8988T (cell line): ENCODE data around the gene PTTG1.

ENCODE experiments used
- DNase-seq: peaks from one replicate; pipeline ENCODE4 v3.0.0; 2011

Gene PTTG1

DNA sequence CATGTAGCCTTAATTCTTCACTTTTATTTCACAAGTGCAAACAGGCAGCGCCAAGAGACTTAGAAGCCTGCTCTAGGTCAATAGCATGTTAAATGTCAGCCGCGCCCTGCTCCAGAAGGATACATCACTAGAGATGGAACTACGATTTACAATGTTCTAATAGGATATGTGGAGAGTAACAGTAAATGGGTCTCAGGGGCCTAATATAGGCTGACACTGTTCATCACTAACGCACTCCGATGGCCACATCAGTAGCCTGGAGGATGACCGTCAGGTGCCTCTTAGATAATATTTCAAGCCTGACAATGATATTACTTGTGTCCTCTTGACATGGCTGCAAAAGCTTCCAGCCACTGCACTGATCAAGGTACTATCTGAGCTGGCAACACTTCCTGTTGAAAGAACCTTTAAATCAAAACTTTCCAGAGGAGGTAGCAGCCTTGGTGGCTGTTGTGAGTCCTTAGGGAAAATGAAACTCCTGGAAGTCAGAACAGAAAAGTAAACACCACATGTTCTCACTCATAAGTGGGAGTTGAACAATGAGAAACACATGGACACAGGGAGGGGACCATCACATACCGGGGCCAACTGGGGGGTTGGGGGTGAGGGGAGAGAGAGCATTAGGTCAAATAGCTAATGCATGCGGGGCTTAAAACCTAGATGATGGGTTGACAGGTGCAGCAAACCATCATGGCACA lies 35.0 kb downstream of the PTTG1 start:
- DNase-seq, result no peak

DNA sequence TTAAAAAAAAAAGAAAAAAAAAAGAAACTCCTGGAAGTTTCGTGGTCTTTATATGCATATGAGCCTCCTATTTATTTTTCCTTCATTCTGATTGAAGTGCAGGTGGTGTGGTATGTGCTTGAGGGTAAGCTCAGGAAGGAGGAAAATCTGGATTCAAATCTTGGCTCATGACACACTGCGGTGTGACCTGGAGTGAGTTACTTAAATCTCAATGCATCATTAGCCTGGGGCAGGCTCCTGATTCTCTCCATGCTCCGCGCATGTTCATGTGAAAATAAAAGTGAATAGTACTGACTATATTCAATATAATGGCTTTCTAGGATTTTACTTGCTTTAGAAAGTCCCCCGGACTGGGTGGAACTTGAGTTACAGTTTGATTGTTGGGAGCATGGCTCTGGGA lies 35.6 kb downstream of the PTTG1 start:
- no peak for DNase-seq

DNA sequence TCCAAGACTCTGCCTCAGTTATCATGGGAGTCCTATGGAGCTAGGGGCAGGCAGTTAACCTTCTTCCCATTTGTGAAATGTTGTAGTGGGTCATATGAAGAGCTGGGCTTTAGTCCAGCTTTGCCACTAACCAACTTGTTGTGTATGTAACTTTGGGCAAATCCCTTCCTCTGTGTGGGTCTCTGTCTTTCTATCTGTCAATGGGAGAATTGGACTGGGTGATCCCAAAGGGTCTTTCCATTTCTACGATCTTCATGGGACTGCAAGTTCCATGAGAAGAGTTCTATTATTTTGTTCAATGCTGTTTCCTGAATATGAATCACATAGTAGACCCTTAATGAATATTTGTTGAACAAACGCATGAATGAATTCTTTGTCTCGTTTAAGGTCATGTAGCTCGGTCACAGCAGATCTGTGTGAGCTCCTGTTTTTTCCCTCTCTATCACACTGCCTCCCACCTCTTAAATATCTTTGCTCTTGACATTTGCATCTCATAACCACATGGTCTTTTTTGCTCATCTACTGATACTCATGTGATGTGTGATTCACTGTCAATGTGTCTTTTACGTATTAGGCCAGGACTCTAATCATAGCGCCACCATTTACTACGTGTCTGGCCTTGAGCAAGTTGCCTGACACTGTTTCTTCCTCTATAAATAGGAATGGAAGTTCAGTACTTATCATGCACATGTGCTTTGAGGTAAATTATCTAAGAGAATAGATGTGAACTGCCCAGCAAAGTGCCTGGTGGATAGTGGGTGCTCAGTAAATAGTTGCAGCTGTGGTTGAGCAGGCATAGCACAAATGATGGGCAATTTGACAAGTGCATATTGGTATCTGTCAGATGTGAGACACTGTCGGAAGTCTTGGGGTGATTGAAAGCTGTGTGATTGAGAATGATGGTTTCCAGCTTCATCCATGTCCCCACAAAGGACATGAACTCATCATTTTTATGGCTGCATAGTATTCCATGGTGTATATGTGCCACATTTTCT lies 37.4 kb downstream of the PTTG1 start:
- no peak for DNase-seq

DNA sequence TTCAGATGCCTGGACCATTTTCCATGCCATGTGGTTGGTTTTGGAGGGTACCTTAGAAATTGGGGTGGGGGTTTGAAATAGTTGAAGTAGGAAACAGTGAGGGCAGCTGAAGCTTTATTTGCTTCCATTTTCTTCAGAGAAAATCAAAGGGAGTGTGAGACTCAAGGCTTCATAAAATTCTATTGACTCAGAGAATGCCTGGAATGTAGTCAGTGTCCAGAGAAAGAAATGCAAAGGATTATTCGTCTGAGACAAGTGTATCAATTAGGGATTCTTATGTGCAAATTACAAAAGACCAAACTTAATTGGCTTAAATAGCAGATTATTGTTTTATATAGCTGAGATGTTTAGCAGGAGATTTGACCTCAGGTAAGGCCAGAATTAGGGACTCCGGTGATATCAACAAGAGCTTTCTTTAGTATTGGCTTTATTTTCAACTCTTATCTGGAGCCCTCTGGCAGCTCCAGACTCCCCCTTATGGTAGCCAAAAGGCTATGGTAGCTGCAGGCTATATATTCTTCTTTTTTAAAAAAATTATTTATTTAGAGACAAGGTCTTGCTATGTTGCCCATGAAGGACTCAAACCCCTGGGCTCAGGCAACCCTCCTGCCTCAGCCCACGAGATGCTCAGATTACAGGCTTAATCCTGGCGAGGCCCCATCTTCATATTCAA lies 38.9 kb downstream of the PTTG1 start:
- no peak for DNase-seq

DNA sequence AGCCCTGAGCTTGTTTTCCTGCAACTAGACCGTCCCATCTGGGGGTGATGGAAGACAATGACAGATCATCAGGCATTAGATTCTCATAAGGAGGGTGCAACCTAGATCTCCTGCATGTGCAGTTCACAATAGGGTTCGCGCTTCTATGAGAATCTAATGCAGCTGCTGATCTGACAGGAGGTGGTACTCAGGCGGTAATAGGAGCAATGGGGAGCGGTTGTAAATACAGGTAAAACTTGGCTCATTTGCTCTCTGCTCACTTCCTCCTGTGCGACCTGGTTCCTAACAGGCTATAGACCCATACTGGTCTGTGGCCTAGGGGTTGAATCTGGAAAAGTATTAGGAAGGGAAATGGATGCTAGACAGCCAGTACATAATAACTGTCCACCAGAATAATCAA lies 39.7 kb downstream of the PTTG1 start:
- no peak for DNase-seq

DNA sequence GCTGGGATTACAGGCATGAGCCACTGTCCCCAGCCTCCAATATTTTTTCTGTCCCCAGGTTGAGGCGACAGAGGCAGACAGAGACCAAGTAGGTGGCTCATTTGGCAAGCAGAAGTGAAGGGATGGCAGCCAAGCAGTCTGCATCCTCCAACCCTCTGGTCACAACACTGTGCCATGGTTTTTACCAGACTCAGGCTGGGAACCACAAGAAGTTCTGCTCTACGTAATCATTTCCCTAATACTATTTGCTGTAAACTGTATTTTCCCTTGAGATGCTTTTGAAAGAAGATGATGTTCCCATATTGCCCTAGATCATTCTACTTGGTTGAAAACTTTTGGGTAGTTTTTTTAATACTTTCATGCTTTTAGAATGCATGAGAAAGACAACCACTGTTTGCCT lies 40.5 kb downstream of the PTTG1 start:
- DNase-seq, result no peak

DNA sequence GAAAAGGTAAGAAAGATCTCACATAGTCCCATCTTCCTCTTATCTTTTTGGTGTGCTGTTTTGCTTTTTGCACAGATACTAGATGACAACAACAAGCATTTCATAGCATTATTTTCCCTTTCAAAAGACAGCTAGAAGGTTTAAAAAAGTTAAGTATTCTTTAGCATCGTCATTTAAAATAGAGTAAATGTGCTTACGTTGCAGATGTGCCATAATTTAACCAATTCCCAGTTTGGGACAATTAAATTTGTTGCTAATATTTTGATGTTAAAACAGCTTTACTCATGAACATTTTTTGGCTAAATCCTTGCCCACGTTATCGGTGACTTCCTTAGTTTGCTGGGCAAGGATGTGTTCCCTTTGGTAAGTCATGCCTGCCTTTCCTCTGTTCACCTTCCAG lies 41.6 kb downstream of the PTTG1 start:
- DNase-seq, result no peak

DNA sequence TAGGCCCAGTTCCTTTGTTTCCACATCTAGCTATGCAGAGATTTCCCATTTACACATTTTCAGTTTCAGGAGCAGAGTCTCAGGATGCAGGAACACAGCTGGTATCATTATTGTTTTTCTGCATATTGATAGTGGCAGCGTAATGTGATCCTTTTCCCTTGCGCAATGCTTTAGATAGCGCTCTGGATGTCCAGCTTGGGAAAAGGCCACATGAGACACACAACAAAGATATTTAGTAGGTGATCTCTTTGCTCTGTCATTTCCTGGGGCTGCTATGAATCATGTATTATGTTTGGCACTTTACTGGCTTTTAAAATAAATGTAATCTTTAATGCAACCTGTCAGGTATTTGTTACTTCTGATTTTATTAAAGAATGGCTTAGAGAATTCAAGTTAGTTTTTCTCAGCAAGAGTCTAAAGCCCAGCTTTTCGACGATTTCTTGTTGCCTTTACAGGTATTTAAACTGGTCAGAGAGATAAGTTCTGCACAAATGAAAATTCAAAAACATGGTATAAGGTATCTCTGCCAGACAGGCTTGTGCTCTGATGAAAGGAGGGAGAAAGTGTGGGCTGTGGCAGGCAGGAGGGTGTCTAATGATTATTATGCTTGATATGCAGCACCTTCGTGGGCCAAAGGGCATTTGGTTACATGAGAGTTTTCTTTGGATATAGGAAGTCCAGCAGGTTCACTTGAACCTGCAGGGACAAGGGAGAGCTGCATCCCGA lies 42.2 kb downstream of the PTTG1 start:
- no peak for DNase-seq

DNA sequence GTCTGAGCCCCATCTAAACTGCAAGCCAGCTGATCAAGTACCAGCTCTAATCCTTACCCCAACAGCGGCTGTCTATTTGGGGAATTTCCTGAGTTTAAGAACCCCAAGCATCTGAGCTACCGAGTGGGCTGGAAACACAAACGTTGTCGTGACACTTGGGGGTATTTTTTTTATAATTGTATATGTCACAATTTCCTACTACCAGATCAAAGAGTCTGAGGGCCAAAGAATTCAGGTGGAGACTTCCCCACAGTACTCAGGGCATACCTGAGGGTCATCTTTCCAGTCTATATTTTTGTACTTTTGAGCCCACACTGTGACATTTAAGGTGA lies 42.8 kb downstream of the PTTG1 start:
- no peak for DNase-seq

DNA sequence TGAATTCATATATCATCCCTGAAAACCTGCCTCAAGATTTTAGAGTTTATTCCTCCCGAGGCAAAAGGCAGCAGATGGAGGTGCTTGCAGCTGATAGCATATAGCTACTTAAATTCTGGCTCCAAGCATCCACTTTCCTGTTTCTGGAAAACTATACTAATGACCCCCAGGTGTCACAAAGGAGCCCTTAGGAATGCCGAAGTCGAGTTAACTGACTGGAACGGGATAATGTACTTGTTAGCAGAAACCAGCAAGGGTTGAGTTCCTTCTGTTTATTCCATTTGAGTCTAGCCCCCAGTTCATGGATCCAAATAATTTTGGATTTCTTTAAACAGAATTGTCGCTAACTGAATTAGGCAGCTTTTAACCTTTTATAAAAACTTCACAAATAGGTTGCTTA lies 44.5 kb downstream of the PTTG1 start:
- no peak for DNase-seq

DNA sequence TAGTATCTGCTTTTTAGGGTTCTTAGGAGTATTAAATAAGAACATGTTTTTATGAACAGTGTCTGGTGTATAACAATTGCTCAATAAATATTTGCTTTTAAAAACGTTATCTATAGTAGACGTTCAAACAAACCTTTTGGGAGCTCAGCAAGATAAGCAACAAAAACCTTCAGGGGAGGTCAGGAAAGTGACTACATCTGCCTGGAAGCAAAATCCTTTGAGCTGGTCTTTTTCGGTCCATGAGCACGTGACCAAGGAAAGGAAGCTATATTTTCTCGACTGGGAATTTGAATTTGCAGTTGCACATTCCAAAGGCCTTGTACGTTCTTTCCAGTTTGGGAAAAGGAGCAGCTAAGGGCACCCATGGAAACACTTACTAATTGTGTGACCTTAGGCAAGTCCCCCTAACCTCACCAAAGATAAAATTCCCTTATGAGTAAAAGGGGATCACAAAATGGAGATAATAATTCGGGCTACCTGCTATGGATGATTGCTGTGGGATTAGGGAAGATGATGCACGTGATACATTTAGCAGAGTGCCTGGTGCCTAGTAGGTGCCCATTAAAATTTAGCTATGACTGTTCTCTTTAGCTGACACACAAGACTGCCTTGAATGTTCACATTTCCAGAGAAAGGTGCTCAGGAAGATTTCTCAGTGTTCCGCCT lies 45.4 kb downstream of the PTTG1 start:
- DNase-seq, result no peak

DNA sequence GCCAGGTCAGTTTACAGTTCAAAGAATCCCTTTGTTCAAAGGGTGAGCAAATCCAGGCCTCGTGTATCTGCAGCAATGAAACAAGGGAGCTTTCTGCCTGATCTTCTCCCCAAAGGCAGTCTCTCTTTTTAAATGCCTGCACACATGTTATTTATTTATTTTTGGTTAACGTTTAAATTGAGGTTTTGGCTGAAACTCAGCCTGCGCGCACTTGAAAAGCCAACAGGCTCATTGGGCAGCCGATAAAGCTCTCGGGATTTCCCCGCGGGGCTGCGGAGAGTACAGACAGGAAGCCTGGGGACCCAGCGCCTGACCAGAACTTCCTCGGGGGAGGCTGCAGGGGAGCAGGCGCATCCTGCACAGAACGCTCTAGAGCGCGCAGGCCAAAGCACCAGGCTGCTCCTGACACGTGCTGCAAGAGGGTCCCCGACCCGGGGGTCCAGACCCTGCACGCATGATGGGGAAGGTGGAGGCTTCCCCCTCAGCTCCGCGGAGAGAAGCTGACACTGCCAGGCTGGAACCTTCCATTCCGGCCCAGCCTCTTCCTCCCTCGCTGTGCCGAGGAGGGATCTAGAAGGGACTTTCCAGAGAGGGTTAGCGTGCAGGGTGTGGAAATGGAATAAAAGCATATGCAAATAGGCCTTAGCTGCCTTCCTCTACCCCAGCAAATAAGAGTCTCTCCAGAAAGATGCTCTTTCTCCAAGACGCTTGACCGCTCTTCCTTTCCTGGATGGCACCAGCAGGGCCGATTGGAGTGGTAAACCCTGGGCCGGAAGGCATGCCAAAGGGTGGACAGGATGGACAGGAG lies 46.1 kb downstream of the PTTG1 start:
- DNase-seq, result peak; percentile 26

DNA sequence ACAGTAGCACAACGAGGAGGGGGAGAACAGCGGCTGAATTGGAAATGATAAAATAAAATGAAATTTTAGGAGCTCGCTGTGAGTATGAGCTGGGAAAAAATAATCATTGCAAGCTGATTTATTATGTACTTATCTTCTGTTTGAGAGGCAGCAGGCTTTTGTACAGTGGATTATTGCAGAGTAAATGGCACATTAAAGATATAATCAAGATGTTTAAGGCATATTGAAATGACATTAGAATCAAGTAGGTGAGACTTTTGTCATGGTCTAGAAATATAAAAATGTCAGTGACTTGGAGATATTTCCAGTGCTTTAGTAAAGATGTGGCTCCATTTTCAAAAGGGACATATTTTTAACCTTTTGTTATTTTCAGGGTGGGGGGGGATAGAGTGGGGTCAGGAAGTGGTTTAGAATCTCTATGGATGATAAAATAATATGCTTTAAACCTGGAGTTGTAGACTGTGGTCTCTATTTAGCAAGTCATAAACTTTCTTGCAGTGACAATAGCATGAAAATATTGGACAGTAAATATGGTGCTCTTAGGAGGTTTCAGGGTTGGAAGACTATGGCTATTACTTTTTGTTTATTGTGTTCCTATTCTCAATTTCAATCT lies 46.8 kb downstream of the PTTG1 start:
- no peak for DNase-seq

DNA sequence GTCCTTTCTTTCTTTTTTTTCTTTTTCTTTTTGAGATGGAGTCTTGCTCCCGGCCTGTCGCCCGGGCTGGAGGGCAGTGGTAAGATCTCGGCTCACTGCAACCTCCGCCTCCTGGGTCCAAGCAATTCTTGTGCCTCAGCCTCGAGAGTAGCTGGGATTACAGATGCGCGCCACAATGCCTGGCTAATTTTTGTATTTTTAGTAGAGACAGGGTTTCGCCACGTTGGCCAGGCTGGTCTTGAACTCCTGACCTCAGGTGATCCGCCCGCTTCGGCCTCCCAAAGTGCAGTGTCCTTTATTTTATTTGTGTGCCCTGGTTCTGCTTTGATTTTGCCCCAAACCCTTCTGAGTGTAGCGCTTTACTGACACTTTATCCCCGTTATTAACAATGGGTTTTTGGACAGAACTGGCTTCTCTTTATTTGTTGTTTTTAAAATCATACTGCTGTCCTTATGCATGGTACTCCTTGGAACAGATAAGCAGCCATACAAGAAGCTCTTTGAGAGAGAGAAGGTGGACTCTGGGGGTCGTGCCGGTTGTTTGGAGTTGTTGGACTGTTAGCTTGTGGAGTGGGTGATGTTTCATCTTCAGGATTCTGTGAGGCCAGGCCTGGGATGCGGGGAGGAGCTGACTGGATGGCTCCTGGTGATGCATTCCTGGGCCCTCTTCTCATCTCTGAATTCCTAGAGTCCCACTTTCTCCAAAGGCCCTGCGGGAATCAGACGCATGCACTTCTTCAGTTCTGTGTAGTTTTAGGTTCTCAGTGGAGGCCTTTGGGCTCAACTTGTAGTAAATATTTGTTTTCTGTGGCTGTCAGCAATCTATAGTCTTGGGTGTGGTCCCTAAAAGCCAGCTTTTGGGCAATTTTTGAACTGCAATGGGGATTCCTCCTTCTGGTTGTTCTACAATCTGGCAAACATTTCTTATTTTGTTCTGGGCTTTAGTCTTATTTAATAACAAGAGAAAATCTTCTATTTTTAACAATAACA lies 47.8 kb downstream of the PTTG1 start:
- no peak for DNase-seq

DNA sequence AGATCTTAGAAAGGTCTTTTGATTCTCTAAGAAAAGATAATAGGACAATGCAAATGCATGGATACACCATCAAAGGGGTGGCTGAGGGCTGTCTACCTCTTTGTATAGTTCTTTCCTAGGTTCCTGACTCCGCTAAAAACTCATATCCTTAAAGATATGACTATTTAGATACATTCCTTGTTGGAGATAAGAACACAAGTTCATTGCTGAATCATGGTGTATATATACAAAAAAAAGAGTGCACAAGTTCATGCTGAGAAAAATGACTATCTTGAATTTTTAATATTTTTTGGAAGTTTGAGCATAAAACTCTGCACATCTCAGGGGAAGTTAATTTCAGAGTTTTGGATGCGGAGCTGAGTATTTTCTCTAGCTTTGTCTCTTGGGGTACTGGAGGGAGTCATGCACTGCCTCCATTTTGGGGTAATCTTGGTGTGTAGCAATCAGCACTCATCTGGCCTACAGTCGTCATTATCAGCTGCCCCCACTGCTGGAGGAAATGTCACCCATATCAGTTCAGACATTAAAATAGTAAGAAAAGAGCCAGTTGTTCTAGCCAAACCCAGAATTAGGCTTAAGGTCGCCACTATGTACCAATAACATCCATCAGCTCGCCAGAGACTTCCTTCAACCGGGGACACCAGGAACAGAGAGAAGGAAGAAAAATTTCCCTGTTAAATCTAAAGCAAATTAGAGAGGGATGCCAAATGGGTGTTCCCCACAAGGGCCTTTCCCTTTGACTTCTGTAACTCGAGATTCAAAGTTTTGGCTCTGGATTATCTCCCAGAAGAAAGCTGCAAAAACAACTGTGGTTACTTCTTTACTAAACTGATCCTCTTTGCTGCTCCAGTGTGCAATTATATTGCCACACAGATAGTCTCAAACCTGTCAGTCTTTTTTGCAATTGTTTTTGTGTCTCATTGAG lies 49.0 kb downstream of the PTTG1 start:
- no peak for DNase-seq

DNA sequence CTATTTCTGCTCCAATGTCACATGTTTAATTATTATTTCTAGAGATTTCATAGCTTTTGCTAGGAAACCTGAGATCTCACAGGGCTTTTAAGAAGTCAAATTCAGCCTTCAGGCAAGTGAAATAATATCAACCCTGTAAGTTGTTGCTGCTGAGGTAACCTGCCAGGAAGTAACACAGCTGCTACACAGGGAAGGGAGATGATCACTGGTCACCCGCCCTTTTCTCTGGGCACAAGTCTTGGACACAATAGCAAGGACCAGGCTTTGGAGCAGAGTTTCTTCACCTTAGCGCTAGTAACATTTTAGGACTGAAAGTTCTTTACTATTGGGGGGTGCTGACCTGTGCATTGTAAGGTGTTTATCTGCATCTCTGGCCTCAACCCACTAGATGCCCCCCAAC lies 50.1 kb downstream of the PTTG1 start:
- no peak for DNase-seq

DNA sequence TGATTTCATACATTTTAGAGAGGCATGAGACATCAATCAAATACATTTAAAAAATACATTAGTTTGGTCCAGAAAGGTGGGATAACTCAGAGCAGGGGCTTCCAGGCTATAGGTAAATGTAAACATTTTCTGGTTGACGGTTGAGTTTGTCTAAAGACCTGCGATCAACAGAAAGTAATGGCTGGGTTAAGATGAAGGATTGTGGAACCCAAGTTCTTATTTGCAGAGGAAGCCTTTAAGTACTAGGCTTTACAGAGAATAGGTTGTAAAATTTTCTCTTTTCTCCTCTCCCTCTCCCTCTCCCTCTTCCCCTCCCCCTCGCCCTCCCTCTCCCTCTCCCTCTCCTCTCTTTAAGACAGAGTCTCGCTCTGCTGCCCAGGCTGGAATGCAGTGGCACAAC lies 50.8 kb downstream of the PTTG1 start:
- DNase-seq, result no peak

DNA sequence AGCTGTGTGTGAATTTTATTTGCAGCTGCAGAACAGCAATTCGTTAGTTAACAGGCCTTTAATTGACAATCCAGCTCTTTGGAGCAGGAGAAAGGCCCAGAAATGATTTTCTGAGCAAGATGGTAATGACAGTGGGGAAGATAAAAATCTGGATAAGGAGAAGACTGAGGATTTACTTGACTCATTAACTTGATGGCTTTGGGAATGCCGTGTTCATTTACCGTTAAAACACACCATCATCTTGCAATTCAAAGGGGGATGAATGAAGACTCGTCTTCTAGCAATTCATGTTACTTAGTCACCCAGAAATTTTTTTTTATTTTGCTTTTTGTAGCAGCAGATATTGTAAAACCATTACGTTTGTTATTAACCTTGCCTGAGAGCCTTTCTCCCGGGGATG lies 52.0 kb downstream of the PTTG1 start:
- no peak for DNase-seq

DNA sequence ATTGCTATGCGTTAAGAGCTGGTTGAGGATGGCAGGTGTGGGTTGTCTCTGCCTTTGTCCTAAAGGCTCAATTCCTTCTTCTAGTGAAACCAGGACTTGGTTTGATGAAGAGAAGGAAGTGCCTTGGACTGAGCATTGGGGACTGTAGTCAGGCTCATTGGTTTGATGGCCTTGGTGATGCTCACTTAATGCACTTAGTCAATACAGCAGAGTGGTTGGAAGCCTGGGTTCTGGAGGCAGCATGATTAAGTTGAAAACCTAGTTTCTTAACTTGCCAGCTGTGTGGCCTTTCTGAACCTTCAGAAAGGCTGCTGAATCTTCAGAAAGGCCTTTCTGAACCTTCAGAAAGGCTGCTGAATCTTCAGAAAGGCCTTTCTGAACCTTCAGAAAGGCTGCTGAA lies 52.4 kb downstream of the PTTG1 start:
- DNase-seq, result no peak
